GM23338 (cell line): ENCODE results near the gene SLC6A12. TPM values are rescaled to one million over a fixed set of nuclear protein-coding genes. Genes with fewer than 3 reads are reported as not detected.

ENCODE experiments used
- ATAC-seq: fragments of 200-7000 bp; cut with Tn5 transposase; 3 replicates; pipeline ENCODE4 v1.9.1; 2020
- DNase-seq: peaks from one replicate; pipeline ENCODE4 v3.0.0-alpha.2; 2015; ENCODE audit warnings: low spot score
- H2AFZ ChIP-seq: fragments of 200-600 bp; sonication (generic); 2 replicates; pipeline ENCODE4 v1.8.0; 2016; ENCODE audit warnings: antibody characterized with exemption, mild to moderate bottlenecking, moderate library complexity
- H3F3A ChIP-seq: fragments of 200-600 bp; sonication (generic); replicated peaks from 2 replicates; pipeline ENCODE4 v1.8.0; 2017; ENCODE audit warnings: antibody characterized with exemption, mixed run types, low read depth
- H3K27ac ChIP-seq: fragments of 200-600 bp; sonication (generic); 2 replicates; pipeline ENCODE4 v1.6.1; 2016; ENCODE audit warnings: low read depth
- H3K27me3 ChIP-seq: fragments of 200-600 bp; sonication (generic); 2 replicates; pipeline ENCODE4 v1.8.0; 2016; ENCODE audit warnings: mild to moderate bottlenecking, mixed run types, moderate library complexity; ENCODE audit not compliant: insufficient read depth
- H3K36me3 ChIP-seq: fragments of 200-600 bp; sonication (generic); 2 replicates; pipeline ENCODE4 v1.8.0; 2016; ENCODE audit warnings: mild to moderate bottlenecking; ENCODE audit not compliant: insufficient read depth
- H3K4me1 ChIP-seq: fragments of 200-600 bp; sonication (generic); 2 replicates; pipeline ENCODE4 v1.8.0; 2016; ENCODE audit warnings: mild to moderate bottlenecking, moderate library complexity; ENCODE audit not compliant: insufficient read depth
- H3K4me2 ChIP-seq: fragments of 200-600 bp; sonication (generic); 2 replicates; pipeline ENCODE4 v1.7.1; 2017; ENCODE audit warnings: mixed run types
- H3K4me3 ChIP-seq: fragments of 200-600 bp; sonication (generic); 2 replicates; pipeline ENCODE4 v1.6.1; 2016; ENCODE audit warnings: mixed run types
- H3K79me2 ChIP-seq: fragments of 200-600 bp; sonication (generic); replicated peaks from 2 replicates; pipeline ENCODE4 v1.8.0; 2017; ENCODE audit warnings: mild to moderate bottlenecking; ENCODE audit not compliant: insufficient read depth
- H3K9me2 ChIP-seq: fragments of 200-600 bp; sonication (generic); 2 replicates; pipeline ENCODE4 v1.8.0; 2017; ENCODE audit not compliant: insufficient read depth
- H4K20me1 ChIP-seq: fragments of 200-600 bp; sonication (generic); replicated peaks from 2 replicates; pipeline ENCODE4 v1.8.0; 2017; ENCODE audit warnings: mild to moderate bottlenecking; ENCODE audit not compliant: insufficient read depth
- H3K27ac Mint-ChIP-seq: 2 replicates; pipeline ENCODE4 v1.8.0; 2020; ENCODE audit warnings: inconsistent platforms, mild to moderate bottlenecking, moderate library complexity, mixed read lengths
- H3K27me3 Mint-ChIP-seq: 3 replicates; pipeline ENCODE4 v1.8.0; 2022; ENCODE audit warnings: low read depth, mild to moderate bottlenecking, moderate library complexity, mixed read lengths, inconsistent platforms; ENCODE audit not compliant: insufficient read depth, poor library complexity
- H3K36me3 Mint-ChIP-seq: 3 replicates; pipeline ENCODE4 v1.8.0; 2021; ENCODE audit warnings: low read depth, mild to moderate bottlenecking, inconsistent platforms, moderate library complexity, mixed read lengths
- H3K4me1 Mint-ChIP-seq: 3 replicates; pipeline ENCODE4 v1.8.0; 2020; ENCODE audit warnings: mild to moderate bottlenecking, inconsistent platforms, mixed read lengths
- H3K4me3 Mint-ChIP-seq: 3 replicates; pipeline ENCODE4 v1.8.0; 2021; ENCODE audit warnings: moderate library complexity, mild to moderate bottlenecking, inconsistent platforms, mixed read lengths
- H3K9me3 Mint-ChIP-seq: 3 replicates; pipeline ENCODE4 v1.8.0; 2020; ENCODE audit warnings: moderate library complexity, mild to moderate bottlenecking, inconsistent platforms, mixed read lengths
- CREB1 ChIP-seq: fragments of 250-450 bp; sonication (Bioruptor Pico); IDR thresholded peaks from 2 replicates; pipeline ENCODE4 v1.5.0; 2020; ENCODE audit warnings: low read depth, mild to moderate bottlenecking, moderate library complexity
- CTCF ChIP-seq, 2 experiments: fragments of 200-600 bp in 1 of 2; sonication (generic) in 1 of 2; conservative IDR thresholded peaks; 2 replicates each; pipeline versions ENCODE4 v1.5.1 to v1.6.1; 2016 to 2017; ENCODE audit warnings: antibody characterized with exemption in 2 of 2, low read depth in 2 of 2, mild to moderate bottlenecking in 2 of 2, moderate library complexity in 1 of 2
- ETS1 ChIP-seq: IDR thresholded peaks from 2 replicates; pipeline ENCODE4 v1.6.1; 2016; ENCODE audit warnings: antibody characterized with exemption
- EZH2 ChIP-seq: fragments of 200-600 bp; sonication (generic); IDR thresholded peaks from one replicate; pipeline ENCODE4 v1.8.0; 2017; ENCODE audit warnings: antibody characterized with exemption, mild to moderate bottlenecking, low read depth; ENCODE audit not compliant: unreplicated experiment
- EZH2phosphoT487 ChIP-seq: fragments of 200-600 bp; sonication (generic); IDR thresholded peaks from one replicate; pipeline ENCODE4 v1.8.1; 2018; ENCODE audit warnings: antibody characterized with exemption; ENCODE audit not compliant: unreplicated experiment
- JUNB ChIP-seq: IDR thresholded peaks from one replicate; pipeline ENCODE4 v1.6.1; 2016; ENCODE audit warnings: antibody characterized with exemption; ENCODE audit not compliant: unreplicated experiment
- NANOG ChIP-seq: IDR thresholded peaks from 2 replicates; pipeline ENCODE4 v1.6.1; 2016; ENCODE audit warnings: antibody characterized with exemption, borderline replicate concordance
- POLR2AphosphoS5 ChIP-seq: IDR thresholded peaks from 2 replicates; pipeline ENCODE4 v1.6.1; 2016; ENCODE audit warnings: antibody characterized with exemption, low read depth
- REST ChIP-seq: IDR thresholded peaks from one replicate; pipeline ENCODE4 v1.6.1; 2018; ENCODE audit warnings: antibody characterized with exemption; ENCODE audit not compliant: unreplicated experiment
- STAT1 ChIP-seq: IDR thresholded peaks from one replicate; pipeline ENCODE4 v1.6.1; 2016; ENCODE audit warnings: antibody characterized with exemption; ENCODE audit not compliant: unreplicated experiment
- ZNF114 ChIP-seq: fragments of 250-450 bp; sonication (Bioruptor Pico); IDR thresholded peaks from 2 replicates; pipeline ENCODE4 v1.5.0; 2020; ENCODE audit warnings: mild to moderate bottlenecking, moderate library complexity
- ZNF331 ChIP-seq: fragments of 250-450 bp; sonication (Bioruptor Pico); IDR thresholded peaks from 2 replicates; pipeline ENCODE4 v1.5.0; 2020; ENCODE audit warnings: low read depth, mild to moderate bottlenecking, moderate library complexity
- ZNF462 ChIP-seq: fragments of 250-450 bp; sonication (Bioruptor Pico); IDR thresholded peaks from 2 replicates; pipeline ENCODE4 v1.5.0; 2020; ENCODE audit warnings: mild to moderate bottlenecking, moderate library complexity
- polyA plus RNA-seq: library from polyadenylated mRNA; unstranded; fragments of >200 nt; fragmentation: Nextera tagmentation; extraction: Ambion mirVana; gene quantifications from 2 replicates; pipeline ENCODE4 v1.2.1, GENCODE V29; 2016
- total RNA-seq: library from RNA; depleted of rRNA; stranded (reverse); fragments of >200 nt; shearing (Covaris generic); gene quantifications from 2 replicates; pipeline ENCODE4 v1.2.3, GENCODE V29; 2014

Gene SLC6A12
- total and polyA plus RNA-seq, 2 experiments from 2014 or later, result 0.56 TPM; not detected in 1

GRCh38 chr12:241266-241665 lies 27.3 kb upstream of the SLC6A12 start:
- Mint-ChIP-seq H3K36me3 (peaks cover 4% of the 10 kb centered on the region), H3K27ac (no peak overlapping the region), H3K4me1 (no peaks in the 10 kb centered on the region), H3K27me3 (peaks cover 4% of the 10 kb centered on the region), H3K4me3 (no peak overlapping the region), H3K9me3 (peaks cover 17% of the 10 kb centered on the region)
- ATAC-seq (no peak), DNase-seq (no peak)
- Histone ChIP-seq H3K4me3 (no peak overlapping the region), H3K9me2 (no peaks in the 10 kb centered on the region), H3K4me1 (no peaks in the 10 kb centered on the region), H3F3A (no peaks in the 10 kb centered on the region), H3K79me2 (no peaks in the 10 kb centered on the region), H3K27me3 (no peaks in the 10 kb centered on the region), H3K4me2 (no peak overlapping the region), H4K20me1 (no peaks in the 10 kb centered on the region), H3K27ac (no peak overlapping the region), H2AFZ (no peak overlapping the region), H3K36me3 (no peaks in the 10 kb centered on the region)
- TF ChIP-seq ZNF331 (CRISPR knock-in tag) (no peak), CTCF (conservative IDR thresholded peaks at IDR 0.05; ENCODE audit: low read depth in 2 of 2) (no peak), ZNF462 (CRISPR knock-in tag) (no peak), NANOG (no peak), POLR2AphosphoS5 (no peak), ETS1 (no peak), STAT1 (no peak), EZH2 (no peak), REST (no peak), JUNB (no peak), CREB1 (CRISPR knock-in tag) (no peak), EZH2phosphoT487 (no peak), ZNF114 (CRISPR knock-in tag) (no peak)
